HEK293 (cell line): ENCODE results near the gene FTO.

ENCODE experiments used
- CTCF ChIA-PET: fragments of 350-600 bp; formaldehyde crosslinking; extraction: SDS; loops from one replicate; lab custom pipeline; 2021; ENCODE audit warnings: antibody characterized with exemption; lab: Yijun Ruan, JAX
- POLR2A ChIA-PET: fragments of 300-600 bp; formaldehyde crosslinking; extraction: SDS; loops from one replicate; lab custom pipeline; 2020; ENCODE audit warnings: antibody characterized with exemption, inconsistent platforms; lab: Yijun Ruan, JAX
- H3K27ac ChIP-seq: fragments of 200-500 bp; sonication (Bioruptor generic); 2 replicates; pipeline ENCODE4 v1.5.1; 2014; ENCODE audit warnings: low read depth, low read length, control low read depth, inconsistent platforms; ENCODE audit errors: extremely low read depth
- H3K36me3 ChIP-seq, 2 experiments: fragments of 200-500 bp in 1 of 2; sonication (Bioruptor generic) in 1 of 2; 1 replicate in 1 of 2; 2 replicates in 1 of 2; pipeline ENCODE4 v1.5.1; 2014 to 2017; ENCODE audit warnings: inconsistent platforms in 2 of 2, low read length in 2 of 2; ENCODE audit not compliant: control insufficient read depth in 2 of 2, insufficient read depth in 1 of 2
- H3K4me1 ChIP-seq: fragments of 200-500 bp; sonication (Bioruptor generic); 2 replicates; pipeline ENCODE4 v1.5.1; 2014; ENCODE audit warnings: mild to moderate bottlenecking, low read length, inconsistent platforms; ENCODE audit not compliant: control insufficient read depth, insufficient read depth
- H3K4me3 ChIP-seq: 2 replicates; pipeline ENCODE4 v1.5.1; 2011; ENCODE audit warnings: low read depth, mild to moderate bottlenecking, control low read depth, low read length, moderate library complexity
- H3K9me3 ChIP-seq: fragments of 200-500 bp; sonication (Bioruptor generic); 2 replicates; pipeline ENCODE4 v1.5.1; 2014; ENCODE audit warnings: low read depth, low read length, inconsistent platforms; ENCODE audit not compliant: control insufficient read depth, insufficient read depth
- BCL11A ChIP-seq: fragments of 450-650 bp; formaldehyde crosslinking; IDR thresholded peaks from 2 replicates; pipeline ENCODE4 v1.5.1; 2016; ENCODE audit warnings: low read depth, missing biosample characterization, missing genetic modification characterization
- EGR2 ChIP-seq: fragments of 450-650 bp; formaldehyde crosslinking; IDR thresholded peaks from 2 replicates; pipeline ENCODE4 v1.5.1; 2016; ENCODE audit warnings: low read depth, missing biosample characterization, missing genetic modification characterization
- OSR2 ChIP-seq: fragments of 450-650 bp; formaldehyde crosslinking; IDR thresholded peaks from 2 replicates; pipeline ENCODE4 v1.5.1; 2016; ENCODE audit warnings: missing biosample characterization, missing genetic modification characterization
- SALL2 ChIP-seq: fragments of 450-650 bp; formaldehyde crosslinking; IDR thresholded peaks from 2 replicates; pipeline ENCODE4 v1.5.0; 2017; ENCODE audit warnings: missing biosample characterization, mild to moderate bottlenecking, missing genetic modification characterization, borderline replicate concordance
- ZBTB1 ChIP-seq: fragments of 450-650 bp; formaldehyde crosslinking; IDR thresholded peaks from 2 replicates; pipeline ENCODE4 v1.5.1; 2016; ENCODE audit warnings: missing biosample characterization, missing genetic modification characterization
- ZBTB17 ChIP-seq: fragments of 450-650 bp; formaldehyde crosslinking; IDR thresholded peaks from 2 replicates; pipeline ENCODE4 v1.5.1; 2016; ENCODE audit warnings: missing biosample characterization, missing genetic modification characterization
- ZBTB20 ChIP-seq: fragments of 450-650 bp; formaldehyde crosslinking; IDR thresholded peaks from 2 replicates; pipeline ENCODE4 v1.5.1; 2016; ENCODE audit warnings: missing biosample characterization, missing genetic modification characterization
- ZBTB21 ChIP-seq: fragments of 450-650 bp; formaldehyde crosslinking; IDR thresholded peaks from 2 replicates; pipeline ENCODE4 v1.5.1; 2017; ENCODE audit warnings: missing biosample characterization, missing genetic modification characterization
- ZNF2 ChIP-seq: fragments of 450-650 bp; formaldehyde crosslinking; IDR thresholded peaks from 2 replicates; pipeline ENCODE4 v1.5.1; 2016; ENCODE audit warnings: missing biosample characterization, missing genetic modification characterization
- ZNF274 ChIP-seq, 2 experiments: fragments of 200-500 bp in 1 of 2; fragments of 450-650 bp in 1 of 2; sonication (Bioruptor generic) in 1 of 2; formaldehyde crosslinking in 1 of 2; IDR thresholded peaks; 2 replicates each; pipeline versions ENCODE4 v1.5.1 to v1.6.1; 2014 to 2016; ENCODE audit warnings: borderline replicate concordance in 1 of 2, inconsistent platforms in 1 of 2, low read length in 1 of 2, missing biosample characterization in 1 of 2, missing genetic modification characterization in 1 of 2
- ZNF335 ChIP-seq: fragments of 450-650 bp; formaldehyde crosslinking; conservative IDR thresholded peaks from 2 replicates; pipeline ENCODE4 v1.5.1; 2016; ENCODE audit warnings: missing biosample characterization, missing genetic modification characterization
- ZNF394 ChIP-seq: fragments of 450-650 bp; formaldehyde crosslinking; IDR thresholded peaks from 2 replicates; pipeline ENCODE4 v1.5.1; 2016; ENCODE audit warnings: missing biosample characterization, missing genetic modification characterization, mild to moderate bottlenecking, moderate library complexity, borderline replicate concordance
- ZNF548 ChIP-seq: fragments of 450-650 bp; formaldehyde crosslinking; IDR thresholded peaks from 2 replicates; pipeline ENCODE4 v1.5.1; 2016; ENCODE audit warnings: missing biosample characterization, missing genetic modification characterization
- ZNF561 ChIP-seq: fragments of 450-650 bp; IDR thresholded peaks from 2 replicates; pipeline ENCODE4 v1.5.1; 2018; ENCODE audit warnings: missing biosample characterization, missing genetic modification characterization, borderline replicate concordance
- ZNF585B ChIP-seq: fragments of 450-650 bp; formaldehyde crosslinking; IDR thresholded peaks from 2 replicates; pipeline ENCODE4 v1.5.1; 2016; ENCODE audit warnings: missing biosample characterization, missing genetic modification characterization
- ZNF596 ChIP-seq: fragments of 450-650 bp; IDR thresholded peaks from 2 replicates; pipeline ENCODE4 v1.5.0; 2018; ENCODE audit warnings: missing biosample characterization, mild to moderate bottlenecking, missing genetic modification characterization, moderate library complexity
- ZNF629 ChIP-seq: fragments of 450-650 bp; formaldehyde crosslinking; IDR thresholded peaks from 2 replicates; pipeline ENCODE4 v1.5.1; 2017; ENCODE audit warnings: missing biosample characterization, missing genetic modification characterization
- ZNF660 ChIP-seq: fragments of 450-650 bp; IDR thresholded peaks from 2 replicates; pipeline ENCODE4 v1.5.1; 2018; ENCODE audit warnings: missing biosample characterization, mild to moderate bottlenecking, missing genetic modification characterization
- ZSCAN16 ChIP-seq: fragments of 450-650 bp; formaldehyde crosslinking; IDR thresholded peaks from 2 replicates; pipeline ENCODE4 v1.5.1; 2016; ENCODE audit warnings: missing biosample characterization, missing genetic modification characterization
- ZXDB ChIP-seq: fragments of 450-650 bp; formaldehyde crosslinking; IDR thresholded peaks from 2 replicates; pipeline ENCODE4 v1.5.1; 2016; ENCODE audit warnings: missing biosample characterization, missing genetic modification characterization
- TF ChIP-seq, protein P1 (sequence below): fragments of 450-650 bp; formaldehyde crosslinking; IDR thresholded peaks from 2 replicates; pipeline ENCODE4 v1.5.1; 2016; ENCODE audit warnings: missing biosample characterization, missing genetic modification characterization
- TF ChIP-seq, protein P2 (sequence below): fragments of 450-650 bp; formaldehyde crosslinking; IDR thresholded peaks from 2 replicates; pipeline ENCODE4 v1.5.1; 2016; ENCODE audit warnings: missing biosample characterization, missing genetic modification characterization
- TF ChIP-seq, protein P3 (sequence below): fragments of 450-650 bp; formaldehyde crosslinking; IDR thresholded peaks from 2 replicates; pipeline ENCODE4 v1.5.1; 2016; ENCODE audit warnings: missing biosample characterization, missing genetic modification characterization, borderline replicate concordance

The FTO gene

DNA sequence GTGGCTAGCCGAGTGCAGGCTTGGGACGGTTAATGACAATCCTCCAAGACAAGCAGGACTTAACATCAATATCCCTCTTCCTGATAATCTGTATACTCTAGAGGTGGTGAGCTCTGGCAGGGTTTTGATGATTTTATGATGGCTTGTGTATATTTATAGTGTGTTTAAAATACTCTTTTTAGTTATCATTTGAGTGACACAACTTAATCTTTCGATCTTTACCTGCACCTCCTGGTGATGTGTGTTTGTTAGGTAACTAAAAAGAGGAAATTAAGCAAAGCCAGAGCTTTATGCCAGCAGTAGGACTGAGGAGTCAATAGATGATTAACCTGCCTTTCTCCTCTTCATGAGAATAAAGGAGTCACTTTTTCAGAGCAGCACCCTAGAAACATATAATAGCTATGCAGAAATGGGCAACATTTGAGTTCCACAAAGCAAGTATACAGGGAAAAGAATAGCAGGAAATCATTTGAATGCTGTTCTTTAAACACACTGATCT is 372.1 kb downstream of the FTO start (continued):
- no peak for TF ChIP-seq EGR2 (tag by site-specific recombination)
- TF ChIP-seq, protein P1, sequence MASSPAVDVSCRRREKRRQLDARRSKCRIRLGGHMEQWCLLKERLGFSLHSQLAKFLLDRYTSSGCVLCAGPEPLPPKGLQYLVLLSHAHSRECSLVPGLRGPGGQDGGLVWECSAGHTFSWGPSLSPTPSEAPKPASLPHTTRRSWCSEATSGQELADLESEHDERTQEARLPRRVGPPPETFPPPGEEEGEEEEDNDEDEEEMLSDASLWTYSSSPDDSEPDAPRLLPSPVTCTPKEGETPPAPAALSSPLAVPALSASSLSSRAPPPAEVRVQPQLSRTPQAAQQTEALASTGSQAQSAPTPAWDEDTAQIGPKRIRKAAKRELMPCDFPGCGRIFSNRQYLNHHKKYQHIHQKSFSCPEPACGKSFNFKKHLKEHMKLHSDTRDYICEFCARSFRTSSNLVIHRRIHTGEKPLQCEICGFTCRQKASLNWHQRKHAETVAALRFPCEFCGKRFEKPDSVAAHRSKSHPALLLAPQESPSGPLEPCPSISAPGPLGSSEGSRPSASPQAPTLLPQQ (tag by site-specific recombination) = no peak
- TF ChIP-seq ZNF596 (tag by site-specific recombination) = no peak
- TF ChIP-seq BCL11A (tag by site-specific recombination) = no peak
- TF ChIP-seq, protein P2, sequence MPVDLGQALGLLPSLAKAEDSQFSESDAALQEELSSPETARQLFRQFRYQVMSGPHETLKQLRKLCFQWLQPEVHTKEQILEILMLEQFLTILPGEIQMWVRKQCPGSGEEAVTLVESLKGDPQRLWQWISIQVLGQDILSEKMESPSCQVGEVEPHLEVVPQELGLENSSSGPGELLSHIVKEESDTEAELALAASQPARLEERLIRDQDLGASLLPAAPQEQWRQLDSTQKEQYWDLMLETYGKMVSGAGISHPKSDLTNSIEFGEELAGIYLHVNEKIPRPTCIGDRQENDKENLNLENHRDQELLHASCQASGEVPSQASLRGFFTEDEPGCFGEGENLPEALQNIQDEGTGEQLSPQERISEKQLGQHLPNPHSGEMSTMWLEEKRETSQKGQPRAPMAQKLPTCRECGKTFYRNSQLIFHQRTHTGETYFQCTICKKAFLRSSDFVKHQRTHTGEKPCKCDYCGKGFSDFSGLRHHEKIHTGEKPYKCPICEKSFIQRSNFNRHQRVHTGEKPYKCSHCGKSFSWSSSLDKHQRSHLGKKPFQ = no peak
- TF ChIP-seq SALL2 (tag by site-specific recombination) = no peak
- TF ChIP-seq, protein P3, sequence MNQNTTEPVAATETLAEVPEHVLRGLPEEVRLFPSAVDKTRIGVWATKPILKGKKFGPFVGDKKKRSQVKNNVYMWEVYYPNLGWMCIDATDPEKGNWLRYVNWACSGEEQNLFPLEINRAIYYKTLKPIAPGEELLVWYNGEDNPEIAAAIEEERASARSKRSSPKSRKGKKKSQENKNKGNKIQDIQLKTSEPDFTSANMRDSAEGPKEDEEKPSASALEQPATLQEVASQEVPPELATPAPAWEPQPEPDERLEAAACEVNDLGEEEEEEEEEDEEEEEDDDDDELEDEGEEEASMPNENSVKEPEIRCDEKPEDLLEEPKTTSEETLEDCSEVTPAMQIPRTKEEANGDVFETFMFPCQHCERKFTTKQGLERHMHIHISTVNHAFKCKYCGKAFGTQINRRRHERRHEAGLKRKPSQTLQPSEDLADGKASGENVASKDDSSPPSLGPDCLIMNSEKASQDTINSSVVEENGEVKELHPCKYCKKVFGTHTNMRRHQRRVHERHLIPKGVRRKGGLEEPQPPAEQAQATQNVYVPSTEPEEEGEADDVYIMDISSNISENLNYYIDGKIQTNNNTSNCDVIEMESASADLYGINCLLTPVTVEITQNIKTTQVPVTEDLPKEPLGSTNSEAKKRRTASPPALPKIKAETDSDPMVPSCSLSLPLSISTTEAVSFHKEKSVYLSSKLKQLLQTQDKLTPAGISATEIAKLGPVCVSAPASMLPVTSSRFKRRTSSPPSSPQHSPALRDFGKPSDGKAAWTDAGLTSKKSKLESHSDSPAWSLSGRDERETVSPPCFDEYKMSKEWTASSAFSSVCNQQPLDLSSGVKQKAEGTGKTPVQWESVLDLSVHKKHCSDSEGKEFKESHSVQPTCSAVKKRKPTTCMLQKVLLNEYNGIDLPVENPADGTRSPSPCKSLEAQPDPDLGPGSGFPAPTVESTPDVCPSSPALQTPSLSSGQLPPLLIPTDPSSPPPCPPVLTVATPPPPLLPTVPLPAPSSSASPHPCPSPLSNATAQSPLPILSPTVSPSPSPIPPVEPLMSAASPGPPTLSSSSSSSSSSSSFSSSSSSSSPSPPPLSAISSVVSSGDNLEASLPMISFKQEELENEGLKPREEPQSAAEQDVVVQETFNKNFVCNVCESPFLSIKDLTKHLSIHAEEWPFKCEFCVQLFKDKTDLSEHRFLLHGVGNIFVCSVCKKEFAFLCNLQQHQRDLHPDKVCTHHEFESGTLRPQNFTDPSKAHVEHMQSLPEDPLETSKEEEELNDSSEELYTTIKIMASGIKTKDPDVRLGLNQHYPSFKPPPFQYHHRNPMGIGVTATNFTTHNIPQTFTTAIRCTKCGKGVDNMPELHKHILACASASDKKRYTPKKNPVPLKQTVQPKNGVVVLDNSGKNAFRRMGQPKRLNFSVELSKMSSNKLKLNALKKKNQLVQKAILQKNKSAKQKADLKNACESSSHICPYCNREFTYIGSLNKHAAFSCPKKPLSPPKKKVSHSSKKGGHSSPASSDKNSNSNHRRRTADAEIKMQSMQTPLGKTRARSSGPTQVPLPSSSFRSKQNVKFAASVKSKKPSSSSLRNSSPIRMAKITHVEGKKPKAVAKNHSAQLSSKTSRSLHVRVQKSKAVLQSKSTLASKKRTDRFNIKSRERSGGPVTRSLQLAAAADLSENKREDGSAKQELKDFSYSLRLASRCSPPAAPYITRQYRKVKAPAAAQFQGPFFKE (tag by site-specific recombination) = no peak
- no peak for TF ChIP-seq ZSCAN16 (tag by site-specific recombination)

DNA sequence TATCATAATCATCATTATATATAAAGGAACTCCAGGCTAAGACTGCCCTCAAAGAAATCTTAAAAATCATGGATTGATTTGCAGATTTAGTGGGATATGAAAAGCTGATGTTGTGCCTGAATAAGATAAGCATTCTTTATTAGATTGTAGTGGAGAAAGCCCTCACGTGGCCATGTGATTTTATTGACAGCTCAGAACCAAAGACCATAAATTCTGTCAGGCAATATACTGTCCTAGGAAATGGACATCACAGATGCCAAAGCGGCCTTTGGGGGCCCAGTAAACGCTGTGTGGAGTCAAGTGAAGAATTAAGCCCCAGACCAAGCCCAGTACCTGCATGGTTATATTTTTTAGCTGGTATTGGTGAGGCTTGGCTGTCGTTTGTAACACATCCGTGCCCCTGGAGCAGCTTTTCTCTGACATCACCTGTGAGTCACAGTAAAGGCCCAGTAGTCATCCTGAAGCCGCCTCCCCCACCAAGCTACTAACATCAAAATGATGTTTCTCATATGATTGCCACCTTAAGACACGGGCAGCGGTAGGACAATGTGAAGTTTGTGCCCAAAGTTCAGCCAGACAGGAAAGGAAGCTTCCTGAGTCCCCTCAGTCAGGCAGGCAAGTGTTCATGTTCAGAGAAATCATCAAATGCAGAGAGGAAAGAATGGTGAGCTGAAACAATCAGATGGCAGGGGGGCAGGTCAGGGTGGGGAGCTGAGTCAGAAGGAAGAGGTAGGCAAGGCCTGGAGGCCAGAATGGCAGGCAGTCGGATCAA is 373.3 kb downstream of the FTO start:
- no peak overlapping the region; the same call in 1 of the 2 replicates for H3K27ac ChIP-seq
- CTCF ChIA-PET = no interaction called here
- H3K4me3 ChIP-seq = no peak overlapping the region
- no peaks in the 10 kb centered on the region for H3K9me3 ChIP-seq
- POLR2A ChIA-PET = no interaction called here
- 0 out of 2 replicates have a peak, but pooled peaks cover 2% of the 10 kb centered on the region for H3K4me1 ChIP-seq
- no peaks in the 10 kb centered on the region for H3K36me3 ChIP-seq
- peak; percentile 91 for TF ChIP-seq ZNF629 (tag by site-specific recombination)
- TF ChIP-seq ZNF274 (IDR thresholded peaks at IDR 0.05; ENCODE audit: low read length) = no peak
- no peak for TF ChIP-seq ZNF274 (tag by site-specific recombination; IDR thresholded peaks at IDR 0.05; ENCODE audit: borderline replicate concordance)
- peak; percentile 32; the same call in 1 of the 2 replicates for TF ChIP-seq OSR2 (tag by site-specific recombination)
- TF ChIP-seq ZBTB21 = peak; percentile 69; the same call in 1 of the 2 replicates
- TF ChIP-seq ZNF585B (tag by site-specific recombination) = peak; percentile 29; the same call in 1 of the 2 replicates
- TF ChIP-seq ZNF2 (tag by site-specific recombination) = 0 out of 2 replicates have a peak, but pooled peaks have one; percentile 62
- 0 out of 2 replicates have a peak, but pooled peaks have one; percentile 28 for TF ChIP-seq ZNF660 (tag by site-specific recombination)
- TF ChIP-seq, protein P1 (tag by site-specific recombination) = peak; percentile 47; the same call in 1 of the 2 replicates
- peak; percentile 47; the same call in 1 of the 2 replicates for TF ChIP-seq ZBTB17
- no peak for TF ChIP-seq ZBTB1 (tag by site-specific recombination)
- TF ChIP-seq ZNF394 = peak; percentile 50; the same call in 1 of the 2 replicates
- TF ChIP-seq ZXDB = 0 out of 2 replicates have a peak, but pooled peaks have one; percentile 29
- TF ChIP-seq ZBTB20 (tag by site-specific recombination) = peak; percentile 19; the same call in 1 of the 2 replicates
- peak; percentile 57 for TF ChIP-seq ZNF335
- TF ChIP-seq ZNF548 (tag by site-specific recombination) = no peak
- 0 out of 2 replicates have a peak, but pooled peaks have one; percentile 11 for TF ChIP-seq ZNF561 (tag by site-specific recombination)
